ENCODE data around the gene COQ8A. TPM values are rescaled to one million over a fixed set of nuclear protein-coding genes. Genes with fewer than 3 reads are reported as not detected.

COQ8A gene
- total RNA-seq, 1 donor from 2014 or later, result 41.9 TPM

DNA sequence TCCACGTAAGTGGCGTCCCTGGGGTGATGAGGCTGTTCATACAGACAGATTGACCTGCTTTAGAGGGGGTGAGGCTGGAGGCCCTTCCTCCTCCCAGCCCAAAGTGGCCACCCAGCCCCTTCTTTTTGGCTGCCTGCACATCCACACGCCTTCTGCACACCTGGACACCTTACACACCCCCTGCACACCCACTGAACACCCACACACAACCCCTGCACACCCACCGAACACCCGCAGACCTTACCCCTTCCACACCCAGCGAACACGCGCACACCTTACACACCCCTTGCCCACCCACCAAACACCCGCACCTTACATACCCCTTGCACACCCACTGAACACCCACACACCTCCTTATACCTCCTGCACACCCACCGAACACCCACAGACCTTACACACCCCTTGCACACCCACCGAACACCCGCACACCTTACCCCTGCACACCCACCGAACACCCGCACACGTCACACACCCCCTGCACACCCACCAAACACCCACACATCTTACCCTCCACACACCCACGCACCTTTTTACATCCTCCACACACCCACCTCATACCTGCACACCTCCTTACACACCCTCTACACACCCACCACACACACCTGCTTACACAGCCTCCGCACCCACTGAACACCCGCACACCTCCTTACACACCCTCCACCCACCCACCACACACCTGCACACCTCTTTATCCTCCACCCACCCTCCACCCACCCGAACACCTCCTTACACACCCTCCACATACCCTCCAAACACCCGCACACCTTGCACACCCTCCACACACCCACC, 37.7 kb downstream of the COQ8A start:
- peaks cover 9% of the 10 kb centered on the region for H3K27me3 Mint-ChIP-seq (ENCODE audit: unreplicated experiment)
- H3K27ac Mint-ChIP-seq (ENCODE audit: unreplicated experiment), result no peak overlapping the region
- no peak overlapping the region for H3K4me3 Mint-ChIP-seq (ENCODE audit: unreplicated experiment)
- peaks cover 13% of the 10 kb centered on the region for H3K9me3 Mint-ChIP-seq (ENCODE audit: unreplicated experiment)
- TF ChIP-seq, protein P1, sequence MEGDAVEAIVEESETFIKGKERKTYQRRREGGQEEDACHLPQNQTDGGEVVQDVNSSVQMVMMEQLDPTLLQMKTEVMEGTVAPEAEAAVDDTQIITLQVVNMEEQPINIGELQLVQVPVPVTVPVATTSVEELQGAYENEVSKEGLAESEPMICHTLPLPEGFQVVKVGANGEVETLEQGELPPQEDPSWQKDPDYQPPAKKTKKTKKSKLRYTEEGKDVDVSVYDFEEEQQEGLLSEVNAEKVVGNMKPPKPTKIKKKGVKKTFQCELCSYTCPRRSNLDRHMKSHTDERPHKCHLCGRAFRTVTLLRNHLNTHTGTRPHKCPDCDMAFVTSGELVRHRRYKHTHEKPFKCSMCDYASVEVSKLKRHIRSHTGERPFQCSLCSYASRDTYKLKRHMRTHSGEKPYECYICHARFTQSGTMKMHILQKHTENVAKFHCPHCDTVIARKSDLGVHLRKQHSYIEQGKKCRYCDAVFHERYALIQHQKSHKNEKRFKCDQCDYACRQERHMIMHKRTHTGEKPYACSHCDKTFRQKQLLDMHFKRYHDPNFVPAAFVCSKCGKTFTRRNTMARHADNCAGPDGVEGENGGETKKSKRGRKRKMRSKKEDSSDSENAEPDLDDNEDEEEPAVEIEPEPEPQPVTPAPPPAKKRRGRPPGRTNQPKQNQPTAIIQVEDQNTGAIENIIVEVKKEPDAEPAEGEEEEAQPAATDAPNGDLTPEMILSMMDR (IDR thresholded peaks at IDR 0.05; ENCODE audit: partially characterized antibody, unreplicated experiment), result no peak
- DNase-seq, result no peak
- H3K4me1 Mint-ChIP-seq (ENCODE audit: low read depth, unreplicated experiment), result peaks cover 19% of the 10 kb centered on the region
- H3K36me3 Mint-ChIP-seq (ENCODE audit: unreplicated experiment), result no peaks in the 10 kb centered on the region

DNA sequence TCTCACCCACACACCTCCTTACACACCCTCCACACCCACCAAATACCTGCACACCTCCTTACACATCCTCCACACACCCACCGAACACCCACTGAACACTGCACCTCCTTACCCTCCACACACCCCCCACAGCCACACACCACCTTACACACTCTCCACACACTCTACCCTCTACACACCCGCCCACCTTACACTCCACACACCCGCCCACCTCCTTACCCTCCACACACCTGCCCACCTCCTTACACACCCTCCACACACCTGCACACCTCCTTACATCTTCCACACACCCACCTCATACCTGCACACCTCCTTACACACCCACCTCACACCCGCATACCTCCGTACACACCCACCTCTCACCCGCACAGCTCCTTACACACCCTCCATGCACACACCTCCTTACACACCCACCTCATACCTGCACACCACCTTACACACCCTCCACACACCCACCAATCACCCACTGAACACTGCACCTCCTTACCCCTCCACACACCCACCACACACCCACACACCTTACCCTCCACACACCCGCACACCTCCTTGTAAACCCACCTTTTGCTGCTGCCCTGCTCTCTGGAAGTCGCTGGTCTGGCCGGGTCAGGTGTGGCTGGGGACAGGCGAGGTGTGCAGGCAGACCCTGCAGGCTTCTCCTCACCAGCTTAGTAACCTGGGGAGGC, 38.5 kb downstream of the COQ8A start:
- TF ChIP-seq, protein P1 (IDR thresholded peaks at IDR 0.05; ENCODE audit: partially characterized antibody, unreplicated experiment), result no peak

DNA sequence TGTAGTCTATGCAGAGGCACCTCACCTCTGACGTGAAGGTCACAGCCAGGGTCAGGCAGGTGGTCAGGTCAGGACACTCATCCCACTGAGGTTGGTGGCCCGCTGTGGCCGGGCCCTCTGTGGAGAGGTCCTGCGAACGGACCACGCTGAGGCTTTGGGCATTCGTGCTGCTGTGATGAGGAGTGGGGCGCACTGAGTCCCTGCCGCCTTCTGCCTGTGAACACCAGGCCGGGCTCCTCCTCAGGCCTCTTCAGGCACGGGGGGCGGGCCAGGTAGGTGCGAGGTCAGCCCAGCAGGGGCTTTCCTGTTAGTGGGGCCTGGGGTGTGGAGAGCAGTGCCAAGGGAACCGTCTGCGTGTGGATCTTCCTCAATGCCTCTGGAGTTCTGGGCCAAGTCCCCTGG, 39.0 kb downstream of the COQ8A start:
- peaks cover 15% of the 10 kb centered on the region for H3K4me1 Mint-ChIP-seq (ENCODE audit: low read depth, unreplicated experiment)
- TF ChIP-seq, protein P1 (IDR thresholded peaks at IDR 0.05; ENCODE audit: partially characterized antibody, unreplicated experiment), result no peak

More for the DNA sequence above, 38.5 kb downstream of the COQ8A start:
- Mint-ChIP-seq H3K27me3 (ENCODE audit: unreplicated experiment) (peaks cover 4% of the 10 kb centered on the region), H3K9me3 (ENCODE audit: unreplicated experiment) (peaks cover 10% of the 10 kb centered on the region), H3K4me3 (ENCODE audit: unreplicated experiment) (no peak overlapping the region), H3K36me3 (ENCODE audit: unreplicated experiment) (no peaks in the 10 kb centered on the region), H3K4me1 (ENCODE audit: low read depth, unreplicated experiment) (peaks cover 19% of the 10 kb centered on the region), H3K27ac (ENCODE audit: unreplicated experiment) (no peak overlapping the region)
- DNase-seq, result no peak

DNA sequence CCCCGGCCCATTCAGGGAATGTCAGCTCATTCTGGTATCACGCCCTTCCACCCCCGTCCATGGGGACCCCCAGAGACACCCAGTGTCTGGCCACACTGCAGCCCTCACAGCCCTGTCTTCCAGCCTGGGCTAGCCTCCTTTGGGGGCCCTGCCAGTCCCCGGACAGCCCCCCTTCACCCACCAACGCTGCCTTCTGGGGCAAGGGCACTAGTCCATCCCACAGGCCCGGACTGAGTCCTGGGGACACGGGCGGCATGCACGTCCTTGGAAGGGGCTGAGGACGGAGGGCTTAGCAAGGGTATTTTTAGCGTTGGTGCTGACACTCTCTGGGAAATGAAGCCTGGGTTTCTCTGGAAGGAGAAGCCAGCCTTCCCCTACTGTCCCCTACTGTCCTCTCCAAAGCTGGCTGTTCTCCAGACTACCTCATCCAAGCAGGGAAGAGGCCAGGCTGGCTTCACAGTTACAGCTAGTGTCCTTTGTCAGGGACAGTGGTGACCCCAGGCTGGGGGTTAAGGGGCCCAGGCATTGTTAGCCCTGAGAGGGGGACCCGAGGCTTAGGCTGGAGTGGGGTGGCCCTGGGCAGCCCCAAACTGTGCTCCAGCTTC, 39.5 kb downstream of the COQ8A start:
- TF ChIP-seq, protein P1 (IDR thresholded peaks at IDR 0.05; ENCODE audit: partially characterized antibody, unreplicated experiment), result no peak
- Mint-ChIP-seq H3K4me1 (ENCODE audit: low read depth, unreplicated experiment) (peaks cover 14% of the 10 kb centered on the region), H3K4me3 (ENCODE audit: unreplicated experiment) (no peak overlapping the region), H3K27ac (ENCODE audit: unreplicated experiment) (no peak overlapping the region), H3K9me3 (ENCODE audit: unreplicated experiment) (peaks cover 5% of the 10 kb centered on the region), H3K27me3 (ENCODE audit: unreplicated experiment) (peaks cover 4% of the 10 kb centered on the region), H3K36me3 (ENCODE audit: unreplicated experiment) (no peaks in the 10 kb centered on the region)
- DNase-seq, result no peak

More for the DNA sequence above, 39.0 kb downstream of the COQ8A start:
- Mint-ChIP-seq H3K36me3 (ENCODE audit: unreplicated experiment) (no peaks in the 10 kb centered on the region), H3K27ac (ENCODE audit: unreplicated experiment) (no peak overlapping the region), H3K4me3 (ENCODE audit: unreplicated experiment) (no peak overlapping the region), H3K27me3 (ENCODE audit: unreplicated experiment) (peaks cover 4% of the 10 kb centered on the region), H3K9me3 (ENCODE audit: unreplicated experiment) (peaks cover 8% of the 10 kb centered on the region)
- no peak for DNase-seq

All from glutamatergic neuron (in vitro differentiated cells).